ENCODE data around the gene FAM3A.

- TF ChIP-seq CTCF (IDR thresholded peaks at IDR 0.05; ENCODE audit: low read depth, low read length, poor library complexity, severe bottlenecking) (no peak), EZH2phosphoT487 (IDR thresholded peaks at IDR 0.05; ENCODE audit: borderline replicate concordance, low read length) (no peak)
Observed at GRCh38 chrX:154513716-154514115, 2.3 kb downstream of the FAM3A start.

Data from DOHH2 (cell line).